GM19397 (cell line): ENCODE results near the gene RTP4.
"Not testable (repeated sequence)": the region's sequence is repeated elsewhere in the genome, so short reads cannot be mapped to it uniquely, and the experiment has no call there.

Source experiments
- ATAC-seq: cut with Tn5 transposase; IDR thresholded peaks from one replicate; pipeline ENCODE4 v1.9.1; 2021; ENCODE audit warnings: mild to moderate bottlenecking, moderate library complexity; ENCODE audit not compliant: unreplicated experiment

RTP4 gene

GRCh38 chr3:187367561-187368103 lies 553 bp upstream of the RTP4 start:
- ATAC-seq, result peak; percentile 2

GRCh38 chr3:187369089-187369447 lies 883 bp downstream of the RTP4 start:
- ATAC-seq, result no peak

- no peak for ATAC-seq
These were observed 1.9 kb downstream of the RTP4 start for GRCh38 chr3:187370051-187370450.

- no peak for ATAC-seq
These were observed 7.4 kb downstream of the RTP4 start for GRCh38 chr3:187375581-187375980.

- no peak for ATAC-seq
These were observed 9.7 kb downstream of the RTP4 start for GRCh38 chr3:187377842-187378241.

- no peak for ATAC-seq
These were observed 14.5 kb downstream of the RTP4 start for GRCh38 chr3:187382609-187383151.

- no peak for ATAC-seq
These were observed 15.1 kb downstream of the RTP4 start for GRCh38 chr3:187383246-187383645.

GRCh38 chr3:187385296-187385695 lies 17.1 kb downstream of the RTP4 start:
- no peak for ATAC-seq

- ATAC-seq, result no peak
These were observed 28.5 kb downstream of the RTP4 start for GRCh38 chr3:187396661-187397060.

GRCh38 chr3:187398955-187399354 lies 30.8 kb downstream of the RTP4 start:
- ATAC-seq, result no peak

GRCh38 chr3:187400756-187401155 lies 32.6 kb downstream of the RTP4 start:
- ATAC-seq, result no peak

GRCh38 chr3:187401856-187402255 lies 33.7 kb downstream of the RTP4 start:
- no peak for ATAC-seq

GRCh38 chr3:187403768-187404288 lies 35.6 kb downstream of the RTP4 start:
- no peak for ATAC-seq

GRCh38 chr3:187406927-187407326 lies 38.7 kb downstream of the RTP4 start:
- ATAC-seq, result no peak

GRCh38 chr3:187411991-187412781 lies 44.0 kb downstream of the RTP4 start:
- ATAC-seq, result not testable (repeated sequence)
